CD4-positive, alpha-beta memory T cell (primary cell): ENCODE data around the gene UBAC1. TPM values are rescaled to one million over a fixed set of nuclear protein-coding genes. Genes with fewer than 3 reads are reported as not detected.
A peak's percentile ranks its signal among the peaks of the same experiment; 100 is the strongest.

ENCODE experiments used
- CTCF ChIA-PET: fragments of 350-600 bp; sonication (Branson Sonifier 250); formaldehyde crosslinking; loops from one replicate; lab custom pipeline; 2021; ENCODE audit warnings: inconsistent platforms; ENCODE audit not compliant: partially characterized antibody; lab: Charles Lee
- POLR2A ChIA-PET: fragments of 350-600 bp; sonication (Branson Sonifier 250); formaldehyde crosslinking; loops from one replicate; lab custom pipeline; 2021; ENCODE audit not compliant: partially characterized antibody; lab: Charles Lee
- DNase-seq, 5 donors: peaks; one replicate each; pipeline versions ENCODE4 v3.0.0 to v3.0.0-alpha.2; 2020 to 2022; ENCODE audit warnings: mixed read lengths in 1 of 5
- H3K27ac ChIP-seq: one replicate; pipeline ENCODE4 v1.7.0; 2013; ENCODE audit warnings: low read depth, low read length
- H3K27me3 ChIP-seq: 2 replicates; pipeline ENCODE4 v1.7.0; 2013; ENCODE audit warnings: mild to moderate bottlenecking, low read length, moderate library complexity; ENCODE audit not compliant: insufficient read depth
- H3K36me3 ChIP-seq: 2 replicates; pipeline ENCODE4 v1.7.0; 2013; ENCODE audit warnings: mild to moderate bottlenecking, low read length, moderate library complexity; ENCODE audit not compliant: insufficient read depth
- H3K4me1 ChIP-seq: 2 replicates; pipeline ENCODE4 v1.7.0; 2013; ENCODE audit warnings: mild to moderate bottlenecking, low read length, moderate library complexity; ENCODE audit not compliant: insufficient read depth
- H3K4me3 ChIP-seq, 2 donors: one replicate each; pipeline ENCODE4 v1.7.0; 2013; ENCODE audit warnings: low read length in 2 of 2, mild to moderate bottlenecking in 1 of 2
- H3K9me3 ChIP-seq, 2 donors: one replicate each; pipeline ENCODE4 v1.7.0; 2013; ENCODE audit warnings: low read length in 2 of 2, control low read depth in 1 of 2; ENCODE audit not compliant: control insufficient read depth in 1 of 2
- H3K27ac Mint-ChIP-seq, 7 donors: one replicate each; pipeline ENCODE4 v1.8.0; 2020 to 2021; ENCODE audit warnings: mixed read lengths in 7 of 7, mild to moderate bottlenecking in 6 of 7, inconsistent platforms in 3 of 7, moderate library complexity in 3 of 7
- H3K27me3 Mint-ChIP-seq, 2 donors: one replicate each; pipeline ENCODE4 v1.8.0; 2020 to 2021; ENCODE audit warnings: mixed read lengths in 2 of 2
- H3K36me3 Mint-ChIP-seq, 2 donors: one replicate each; pipeline ENCODE4 v1.8.0; 2020 to 2021; ENCODE audit warnings: mixed read lengths in 2 of 2, inconsistent platforms in 1 of 2, mild to moderate bottlenecking in 1 of 2
- H3K4me1 Mint-ChIP-seq, 4 donors: one replicate each; pipeline ENCODE4 v1.8.0; 2020 to 2021; ENCODE audit warnings: mixed read lengths in 4 of 4, mild to moderate bottlenecking in 1 of 4
- H3K4me3 Mint-ChIP-seq, 8 donors: one replicate each; pipeline ENCODE4 v1.8.0; 2020 to 2021; ENCODE audit warnings: mixed read lengths in 8 of 8, mild to moderate bottlenecking in 7 of 8, moderate library complexity in 6 of 8, inconsistent platforms in 3 of 8
- H3K9me3 Mint-ChIP-seq, 8 donors: one replicate each; pipeline ENCODE4 v1.8.0; 2020 to 2021; ENCODE audit warnings: mixed read lengths in 8 of 8, mild to moderate bottlenecking in 5 of 8, inconsistent platforms in 3 of 8, moderate library complexity in 1 of 8
- intact Hi-C: fragments of 100-400 bp; cut with micrococcal nuclease; formaldehyde crosslinking; loops from one replicate; pipeline ENCODE4 v1.15.1; 2023
- polyA plus RNA-seq, 2 donors: library from polyadenylated mRNA; unstranded; fragments of 300-500 nt; fragmentation: Illumina TruSeq; gene quantifications; one replicate each; pipeline ENCODE4 v1.2.3, GENCODE V29; 2021
- total RNA-seq, 2 experiments: library from RNA; stranded (reverse); gene quantifications; one replicate each; pipeline ENCODE4 v1.2.3, GENCODE V29; 2021

UBAC1 gene
- total and polyA plus RNA-seq, 4 experiments from 2014 or later: 23.0 to 32.8 (median 28.1) TPM

GRCh38 chr9:136001231-136001630, 40.1 kb upstream of the UBAC1 start:
- DNase-seq: peak in 1 of 5 donors; percentile 11
- intact Hi-C loops: no loop called here
- Histone ChIP-seq H3K27me3 (no peaks in the 10 kb centered on the region), H3K27ac (no peak overlapping the region), H3K4me1 (no peaks in the 10 kb centered on the region), H3K36me3 (no peaks in the 10 kb centered on the region), H3K4me3 (no peak overlapping the region), H3K9me3 (no peaks in the 10 kb centered on the region)
- H3K36me3 Mint-ChIP-seq: no peaks in the 10 kb centered on the region
- no peak overlapping the region for H3K4me3 Mint-ChIP-seq
- H3K4me1 Mint-ChIP-seq: peaks cover 0 to under 1% (median 0%) of the 10 kb centered on the region in 4 donors
- ChIA-PET POLR2A (no interaction called here), CTCF (no interaction called here)
- no peaks in the 10 kb centered on the region for H3K9me3 Mint-ChIP-seq
- H3K27ac Mint-ChIP-seq: no peak overlapping the region
- no peaks in the 10 kb centered on the region for H3K27me3 Mint-ChIP-seq

- Mint-ChIP-seq H3K4me3 (no peak overlapping the region), H3K27ac (no peak overlapping the region), H3K9me3 (no peaks in the 10 kb centered on the region), H3K27me3 (no peaks in the 10 kb centered on the region), H3K4me1 (peaks cover 1 to 11% (median 3%) of the 10 kb centered on the region in 4 donors), H3K36me3 (no peaks in the 10 kb centered on the region)
- Histone ChIP-seq H3K27ac (no peak overlapping the region), H3K9me3 (no peaks in the 10 kb centered on the region), H3K27me3 (no peaks in the 10 kb centered on the region), H3K4me3 (no peak overlapping the region), H3K4me1 (no peaks in the 10 kb centered on the region), H3K36me3 (no peaks in the 10 kb centered on the region)
- CTCF ChIA-PET: no interaction called here
- intact Hi-C loops: no loop called here
- peak in 1 of 5 donors; percentile 9 for DNase-seq
- POLR2A ChIA-PET: no interaction called here
Measured at GRCh38 chr9:135998410-135999071, 37.4 kb upstream of the UBAC1 start.

GRCh38 chr9:135998016-135998380, 36.8 kb upstream of the UBAC1 start:
- POLR2A ChIA-PET: no interaction called here
- H3K4me1 ChIP-seq: peaks cover 2% of the 10 kb centered on the region
- H3K27ac ChIP-seq: no peak overlapping the region
- no peaks in the 10 kb centered on the region for H3K9me3 ChIP-seq
- Mint-ChIP-seq H3K4me1 (peaks cover 1 to 11% (median 3%) of the 10 kb centered on the region in 4 donors), H3K27ac (no peak overlapping the region), H3K27me3 (no peaks in the 10 kb centered on the region), H3K4me3 (no peak overlapping the region), H3K9me3 (no peaks in the 10 kb centered on the region), H3K36me3 (no peaks in the 10 kb centered on the region)
- intact Hi-C loops: no loop called here
- no peak overlapping the region for H3K4me3 ChIP-seq
- no peak for DNase-seq
- no peaks in the 10 kb centered on the region for H3K27me3 ChIP-seq
- CTCF ChIA-PET: no interaction called here
- H3K36me3 ChIP-seq: no peaks in the 10 kb centered on the region

GRCh38 chr9:135997090-135998015, 36.2 kb upstream of the UBAC1 start:
- Mint-ChIP-seq H3K36me3 (no peaks in the 10 kb centered on the region), H3K27me3 (no peaks in the 10 kb centered on the region), H3K4me1 (peaks cover 3 to 16% (median 6%) of the 10 kb centered on the region in 4 donors), H3K27ac (peak overlapping the region in 1 of 7 donors; percentile 31), H3K4me3 (no peak overlapping the region), H3K9me3 (no peaks in the 10 kb centered on the region)
- H3K9me3 ChIP-seq: no peaks in the 10 kb centered on the region
- intact Hi-C loops: no loop called here
- H3K27ac ChIP-seq: no peak overlapping the region
- POLR2A ChIA-PET: no interaction called here
- peaks cover 9% of the 10 kb centered on the region for H3K4me1 ChIP-seq
- peak in 1 of 5 donors; percentile 17 for DNase-seq
- CTCF ChIA-PET: no interaction called here
- no peaks in the 10 kb centered on the region for H3K36me3 ChIP-seq
- H3K4me3 ChIP-seq: no peak overlapping the region
- no peaks in the 10 kb centered on the region for H3K27me3 ChIP-seq

- DNase-seq: peak in 1 of 5 donors; percentile 8
- CTCF ChIA-PET: no interaction called here
- POLR2A ChIA-PET: interaction anchor here (0.7 kb wide), 1 partner anchor 8 kb away, joined by 3 read pairs; no protein-coding TSS in a partner anchor
- intact Hi-C loops: no loop called here
- peak overlapping the region in 2 of 7 donors; percentile 8 to 55 for H3K27ac Mint-ChIP-seq
- Histone ChIP-seq H3K4me3 (no peak overlapping the region), H3K9me3 (no peaks in the 10 kb centered on the region), H3K36me3 (no peaks in the 10 kb centered on the region), H3K27ac (no peak overlapping the region), H3K27me3 (no peaks in the 10 kb centered on the region), H3K4me1 (peaks cover 18% of the 10 kb centered on the region)
- H3K27me3 Mint-ChIP-seq: no peaks in the 10 kb centered on the region
- H3K4me1 Mint-ChIP-seq: peaks cover 5 to 29% (median 16%) of the 10 kb centered on the region in 4 donors
- no peak overlapping the region for H3K4me3 Mint-ChIP-seq
- peaks cover 0 to 2% (median 0%) of the 10 kb centered on the region in 8 donors for H3K9me3 Mint-ChIP-seq
- no peaks in the 10 kb centered on the region for H3K36me3 Mint-ChIP-seq
Measured at GRCh38 chr9:135995816-135996215, 34.6 kb upstream of the UBAC1 start.

- H3K36me3 ChIP-seq: no peaks in the 10 kb centered on the region
- ChIA-PET CTCF (no interaction called here), POLR2A (no interaction called here)
- H3K27ac Mint-ChIP-seq: peak overlapping the region in 2 of 7 donors; percentile 19 to 51
- H3K4me3 Mint-ChIP-seq: no peak overlapping the region
- no peak overlapping the region for H3K4me3 ChIP-seq
- H3K27me3 ChIP-seq: no peaks in the 10 kb centered on the region
- no peak overlapping the region for H3K27ac ChIP-seq
- intact Hi-C loops: no loop called here
- H3K9me3 Mint-ChIP-seq: peaks cover 0 to 2% (median 0%) of the 10 kb centered on the region in 8 donors
- peaks cover 27% of the 10 kb centered on the region for H3K4me1 ChIP-seq
- H3K36me3 Mint-ChIP-seq: no peaks in the 10 kb centered on the region
- H3K27me3 Mint-ChIP-seq: no peaks in the 10 kb centered on the region
- no peaks in the 10 kb centered on the region for H3K9me3 ChIP-seq
- DNase-seq: peak in 1 of 5 donors; percentile 27
- H3K4me1 Mint-ChIP-seq: peaks cover 5 to 35% (median 21%) of the 10 kb centered on the region in 4 donors
Measured at GRCh38 chr9:135994501-135995192, 33.5 kb upstream of the UBAC1 start.
